Measurements from ENCODE around the gene ASNS. TPM values are rescaled to one million over a fixed set of nuclear protein-coding genes. Genes with fewer than 3 reads are reported as not detected.
"Not testable (repeated sequence)": the region's sequence is repeated elsewhere in the genome, so short reads cannot be mapped to it uniquely, and the experiment has no call there.

Gene ASNS
- total and polyA plus RNA-seq, 2 of the 4 experiments (the other 2 are of a cell fraction): 36.6 to 39.4 TPM

- H3K9ac ChIP-seq (ENCODE audit: low read depth, low read length); BruUV-seq (replicated peaks); H3K27me3 ChIP-seq (ENCODE audit: control insufficient read depth, insufficient read depth, low read length); H3K4me2 ChIP-seq (ENCODE audit: low read depth, low read length); H3K14ac ChIP-seq (replicated peaks; ENCODE audit: low read depth, low read length); H2BK20ac ChIP-seq (ENCODE audit: low read depth, low read length); H3K4ac ChIP-seq (ENCODE audit: low read depth, low read length); H3K4me1 ChIP-seq (ENCODE audit: control insufficient read depth, insufficient read depth, low read length); H3K18ac ChIP-seq (ENCODE audit: low read depth, low read length); H3K4me3 ChIP-seq (ENCODE audit: insufficient read depth, low read depth, low read length); H3K79me1 ChIP-seq (ENCODE audit: low read depth in 1 of 2, low read length in 2 of 2); H3K56ac ChIP-seq (ENCODE audit: extremely low read depth, insufficient read depth, low read length); intact Hi-C loops (cut with micrococcal nuclease); H2AK9ac ChIP-seq (replicated peaks; ENCODE audit: low read depth, low read length, poor library complexity); POLR2A ChIA-PET (ENCODE audit: unreplicated experiment); ATAC-seq (ENCODE audit: low read depth); H4K5ac ChIP-seq (ENCODE audit: low read depth, low read length); H4K8ac ChIP-seq (ENCODE audit: low read depth in 2 of 2, low read length in 2 of 2); H3K23ac ChIP-seq (ENCODE audit: low read depth, low read length); H2BK120ac ChIP-seq (ENCODE audit: low read depth, low read length); DNase-seq; H3K27ac ChIP-seq (ENCODE audit: insufficient read depth, low read length); CTCF ChIA-PET; dilution Hi-C loops (cut with HindIII; ENCODE audit: low sequenced_read_pairs, unreplicated experiment); H2BK15ac ChIP-seq (ENCODE audit: low read depth, low read length); H2AK5ac ChIP-seq (ENCODE audit: low read depth, low read length); H3K9me1 ChIP-seq (ENCODE audit: insufficient read depth, low read length); H4K91ac ChIP-seq (ENCODE audit: insufficient read depth, low read depth, low read length); H2AFZ ChIP-seq (replicated peaks; ENCODE audit: low read length, poor library complexity); H4K20me1 ChIP-seq (ENCODE audit: insufficient read depth, low read length); H3K9me3 ChIP-seq (ENCODE audit: control insufficient read depth, insufficient read depth, low read length); H2BK5ac ChIP-seq (ENCODE audit: low read depth, low read length, poor library complexity, severe bottlenecking): not testable (repeated sequence)
- no CpG with 5 or more reads among the region's 4 CpGs for WGBS, 2 experiments (ENCODE audit: extremely low coverage in 2 of 2, insufficient read length in 1 of 2)
- in situ Hi-C loops (cut with MboI; ENCODE audit: low sequenced_read_pairs): loop anchor here (25.0 kb wide), 1 partner anchor 312 kb away; no protein-coding TSS in a partner anchor
- H3K36me3 ChIP-seq (ENCODE audit: control insufficient read depth, insufficient read depth, low read length): peaks cover 10% of the 10 kb centered on the region
Measured at GRCh38 chr7:97850262-97851031, 21.8 kb downstream of the ASNS start.

Measured in IMR-90 (cell line).